Measurements from ENCODE around the gene NCKAP5. TPM values are rescaled to one million over a fixed set of nuclear protein-coding genes. Genes with fewer than 3 reads are reported as not detected.

The NCKAP5 gene
- total and polyA plus RNA-seq, 7 donors: 0.03 to 1.2 (median 0.22) TPM

GRCh38 chr2:133532919-133533318 lies 35.3 kb downstream of the NCKAP5 start:
- no peak for DNase-seq
- H3K27ac ChIP-seq: no peak overlapping the region
- H3K4me3 ChIP-seq: no peak overlapping the region
- intact Hi-C loops (cut with DNase I): no loop called here
- H3K27me3 ChIP-seq (ENCODE audit: insufficient read depth in 3 of 3, low read length in 2 of 3): no peaks in the 10 kb centered on the region
- no peaks in the 10 kb centered on the region for H3K4me1 ChIP-seq
- no peaks in the 10 kb centered on the region for H3K9me3 ChIP-seq
- no peaks in the 10 kb centered on the region for H3K36me3 ChIP-seq (ENCODE audit: insufficient read depth in 1 of 2, low read depth in 1 of 2)
- ATAC-seq: no peak
- WGBS, 3 donors: 42 to 79% (median 45%) methylated on average over 4 of the region's 4 CpGs
- TF ChIP-seq CTCF (IDR thresholded peaks at IDR 0.05): no peak

GRCh38 chr2:133531382-133531781 lies 36.9 kb downstream of the NCKAP5 start:
- WGBS, 3 donors: 47 to 58% (median 49%) methylated on average over 2 of the region's 2 CpGs
- H3K9me3 ChIP-seq: no peaks in the 10 kb centered on the region
- no peaks in the 10 kb centered on the region for H3K27me3 ChIP-seq (ENCODE audit: insufficient read depth in 3 of 3, low read length in 2 of 3)
- H3K4me3 ChIP-seq: no peak overlapping the region
- ATAC-seq: no peak
- DNase-seq: no peak
- no peaks in the 10 kb centered on the region for H3K36me3 ChIP-seq (ENCODE audit: insufficient read depth in 1 of 2, low read depth in 1 of 2)
- TF ChIP-seq CTCF (IDR thresholded peaks at IDR 0.05): no peak
- H3K27ac ChIP-seq: no peak overlapping the region
- H3K4me1 ChIP-seq: no peaks in the 10 kb centered on the region
- intact Hi-C loops (cut with DNase I): no loop called here

GRCh38 chr2:133530645-133531044 lies 37.6 kb downstream of the NCKAP5 start:
- ATAC-seq: no peak
- TF ChIP-seq CTCF (IDR thresholded peaks at IDR 0.05): no peak

GRCh38 chr2:133526530-133527300 lies 41.5 kb downstream of the NCKAP5 start:
- Histone ChIP-seq H3K27me3 (ENCODE audit: insufficient read depth in 3 of 3, low read length in 2 of 3) (no peaks in the 10 kb centered on the region), H3K9me3 (no peaks in the 10 kb centered on the region), H3K27ac (no peak overlapping the region), H3K4me1 (no peaks in the 10 kb centered on the region), H3K36me3 (ENCODE audit: insufficient read depth in 1 of 2, low read depth in 1 of 2) (no peaks in the 10 kb centered on the region), H3K4me3 (no peak overlapping the region)
- WGBS, 3 donors: 63 to 71% (median 68%) methylated on average over 3 of the region's 3 CpGs
- ATAC-seq (no peak), DNase-seq (no peak)
- intact Hi-C loops (cut with DNase I): no loop called here
- TF ChIP-seq CTCF (IDR thresholded peaks at IDR 0.05): no peak

More at GRCh38 chr2:133530645-133531044, 37.6 kb downstream of the NCKAP5 start:
- Histone ChIP-seq H3K36me3 (ENCODE audit: insufficient read depth in 1 of 2, low read depth in 1 of 2) (no peaks in the 10 kb centered on the region), H3K27ac (no peak overlapping the region), H3K4me3 (no peak overlapping the region), H3K9me3 (no peaks in the 10 kb centered on the region), H3K27me3 (ENCODE audit: insufficient read depth in 3 of 3, low read length in 2 of 3) (no peaks in the 10 kb centered on the region), H3K4me1 (no peaks in the 10 kb centered on the region)
- intact Hi-C loops (cut with DNase I): no loop called here
- DNase-seq: no peak
